ENCODE results near the gene SPDEF. TPM values are rescaled to one million over a fixed set of nuclear protein-coding genes. Genes with fewer than 3 reads are reported as not detected.

Gene SPDEF
- total RNA-seq, 2 experiments from 2014 or later, result 0.34 to 0.54 TPM

DNA sequence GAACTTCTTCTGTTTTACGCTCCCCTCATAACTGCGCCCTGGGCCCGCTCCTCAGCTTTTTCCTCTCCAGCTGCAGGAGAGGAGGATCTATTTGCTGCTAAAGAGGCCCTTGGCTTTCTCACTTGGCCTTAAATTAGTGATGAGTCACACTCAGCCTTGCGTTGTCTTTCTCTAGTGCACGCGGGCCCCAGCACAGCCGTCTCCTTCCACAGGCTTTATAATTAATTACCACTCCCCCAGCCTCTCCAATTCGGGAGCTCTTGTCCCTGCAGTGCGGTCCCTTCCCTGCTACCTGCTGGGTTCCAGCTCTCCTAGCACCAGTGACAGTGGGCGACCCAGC is 65.1 kb downstream of the SPDEF start:
- peaks cover 44% of the 10 kb centered on the region for H3K79me2 ChIP-seq (ENCODE audit: insufficient read depth, low read depth, low read length)
- H3K9me2 ChIP-seq (ENCODE audit: insufficient read depth, low read length), result no peaks in the 10 kb centered on the region
- no peak overlapping the region for H3K4me3 ChIP-seq (ENCODE audit: low read depth, low read length, poor library complexity, severe bottlenecking)
- H3K27ac ChIP-seq (ENCODE audit: low read depth, low read length, poor library complexity, severe bottlenecking), result no peak overlapping the region
- intact Hi-C loops (cut with micrococcal nuclease; ENCODE audit: unreplicated experiment), result no loop called here
- no peaks in the 10 kb centered on the region for H3K9me3 ChIP-seq (ENCODE audit: low read length)
- peaks cover 37% of the 10 kb centered on the region for H3K4me1 ChIP-seq (ENCODE audit: insufficient read depth, low read length, poor library complexity, severe bottlenecking)
- BruUV-seq (replicated peaks), result no TSS peak
- CTCF ChIA-PET (ENCODE audit: unreplicated experiment), result no interaction called here
- POLR2A ChIA-PET, result no interaction called here
- no peak overlapping the region for H3K4me2 ChIP-seq (ENCODE audit: low read length)
- peaks cover 35% of the 10 kb centered on the region for H3K36me3 ChIP-seq (ENCODE audit: insufficient read depth, low read length)
- no peak overlapping the region for H2AFZ ChIP-seq (ENCODE audit: low read length)
- TF ChIP-seq, protein P1, sequence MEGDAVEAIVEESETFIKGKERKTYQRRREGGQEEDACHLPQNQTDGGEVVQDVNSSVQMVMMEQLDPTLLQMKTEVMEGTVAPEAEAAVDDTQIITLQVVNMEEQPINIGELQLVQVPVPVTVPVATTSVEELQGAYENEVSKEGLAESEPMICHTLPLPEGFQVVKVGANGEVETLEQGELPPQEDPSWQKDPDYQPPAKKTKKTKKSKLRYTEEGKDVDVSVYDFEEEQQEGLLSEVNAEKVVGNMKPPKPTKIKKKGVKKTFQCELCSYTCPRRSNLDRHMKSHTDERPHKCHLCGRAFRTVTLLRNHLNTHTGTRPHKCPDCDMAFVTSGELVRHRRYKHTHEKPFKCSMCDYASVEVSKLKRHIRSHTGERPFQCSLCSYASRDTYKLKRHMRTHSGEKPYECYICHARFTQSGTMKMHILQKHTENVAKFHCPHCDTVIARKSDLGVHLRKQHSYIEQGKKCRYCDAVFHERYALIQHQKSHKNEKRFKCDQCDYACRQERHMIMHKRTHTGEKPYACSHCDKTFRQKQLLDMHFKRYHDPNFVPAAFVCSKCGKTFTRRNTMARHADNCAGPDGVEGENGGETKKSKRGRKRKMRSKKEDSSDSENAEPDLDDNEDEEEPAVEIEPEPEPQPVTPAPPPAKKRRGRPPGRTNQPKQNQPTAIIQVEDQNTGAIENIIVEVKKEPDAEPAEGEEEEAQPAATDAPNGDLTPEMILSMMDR (conservative IDR thresholded peaks at IDR 0.05; ENCODE audit: low read length), result no peak
- TF ChIP-seq EZH2phosphoT487 (IDR thresholded peaks at IDR 0.05; ENCODE audit: borderline replicate concordance, low read depth, low read length), result no peak
- DNase-seq (ENCODE audit: low spot score), result no peak
- H4K20me1 ChIP-seq (ENCODE audit: insufficient read depth, low read length), result no peaks in the 10 kb centered on the region

DNA sequence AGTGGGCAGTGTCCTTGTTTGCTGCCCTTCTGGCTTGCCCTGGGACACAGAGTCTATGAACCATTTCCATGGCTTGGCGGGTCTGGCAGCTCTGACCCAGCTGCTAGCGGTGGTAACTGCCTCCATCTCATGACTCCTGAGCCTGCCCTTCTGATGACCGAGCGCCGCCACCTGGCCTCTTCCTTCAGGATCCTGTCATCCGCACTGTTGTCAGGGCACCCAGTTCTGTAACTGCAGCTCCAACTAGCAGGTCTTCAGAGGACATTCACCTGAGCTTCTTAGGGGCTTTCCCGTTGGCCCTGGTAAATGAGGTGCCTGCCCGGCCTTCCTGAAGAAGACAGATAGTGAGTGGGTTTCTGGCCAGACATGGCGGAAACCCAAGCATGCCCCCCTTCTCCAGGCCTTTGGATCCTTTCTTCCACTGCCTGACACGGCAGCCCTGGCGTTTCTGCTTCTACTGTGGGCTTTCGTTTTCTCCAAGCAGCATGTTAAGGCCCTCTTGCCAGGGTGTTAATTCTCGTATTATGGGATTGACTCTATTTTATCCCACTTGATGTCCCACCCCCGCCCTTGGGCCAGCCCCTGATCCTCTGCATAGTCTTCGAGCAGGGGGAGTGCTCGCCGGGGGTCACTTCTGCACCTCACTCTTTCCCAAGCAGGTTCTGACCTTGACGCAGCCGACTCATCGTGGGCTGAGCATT is 65.6 kb downstream of the SPDEF start:
- intact Hi-C loops (cut with micrococcal nuclease; ENCODE audit: unreplicated experiment), result no loop called here
- H2AFZ ChIP-seq (ENCODE audit: low read length), result no peak overlapping the region
- POLR2A ChIA-PET, result interaction anchor here (0.7 kb wide), 1 partner anchor 90 kb away, joined by 4 read pairs; no protein-coding TSS in a partner anchor

More for the DNA sequence above, 65.6 kb downstream of the SPDEF start:
- DNase-seq (ENCODE audit: low spot score), result no peak
- no peak overlapping the region for H3K4me2 ChIP-seq (ENCODE audit: low read length)
- H3K9me3 ChIP-seq (ENCODE audit: low read length), result no peaks in the 10 kb centered on the region
- no peaks in the 10 kb centered on the region for H3K9me2 ChIP-seq (ENCODE audit: insufficient read depth, low read length)
- H3K36me3 ChIP-seq (ENCODE audit: insufficient read depth, low read length), result peaks cover 35% of the 10 kb centered on the region
- H3K79me2 ChIP-seq (ENCODE audit: insufficient read depth, low read depth, low read length), result peaks cover 49% of the 10 kb centered on the region
- BruUV-seq (replicated peaks), result no TSS peak
- H4K20me1 ChIP-seq (ENCODE audit: insufficient read depth, low read length), result no peaks in the 10 kb centered on the region
- H3K27ac ChIP-seq (ENCODE audit: low read depth, low read length, poor library complexity, severe bottlenecking), result no peak overlapping the region
- CTCF ChIA-PET (ENCODE audit: unreplicated experiment), result no interaction called here
- H3K4me1 ChIP-seq (ENCODE audit: insufficient read depth, low read length, poor library complexity, severe bottlenecking), result peaks cover 42% of the 10 kb centered on the region
- no peak overlapping the region for H3K4me3 ChIP-seq (ENCODE audit: low read depth, low read length, poor library complexity, severe bottlenecking)
- no peak for TF ChIP-seq EZH2phosphoT487 (IDR thresholded peaks at IDR 0.05; ENCODE audit: borderline replicate concordance, low read depth, low read length)
- TF ChIP-seq, protein P1 (conservative IDR thresholded peaks at IDR 0.05; ENCODE audit: low read length), result no peak
